Osteoblast (primary cell): ENCODE results near the gene CELF5. TPM values are rescaled to one million over a fixed set of nuclear protein-coding genes. Genes with fewer than 3 reads are reported as not detected.
"Not testable (repeated sequence)": the region's sequence is repeated elsewhere in the genome, so short reads cannot be mapped to it uniquely, and the experiment has no call there.

ENCODE experiments used
- DNase-seq: peaks from one replicate; pipeline ENCODE4 v3.0.0; 2011; ENCODE audit warnings: low spot score, mixed read lengths; ENCODE audit not compliant: insufficient read length; ENCODE audit errors: missing footprints
- H2AFZ ChIP-seq: 2 replicates; pipeline ENCODE4 v1.6.0; 2011; ENCODE audit warnings: mild to moderate bottlenecking, low read length
- H3K27ac ChIP-seq: 2 replicates; pipeline ENCODE4 v1.5.1; 2011; ENCODE audit warnings: mild to moderate bottlenecking, low read depth, low read length, moderate library complexity
- H3K27me3 ChIP-seq: 2 replicates; pipeline ENCODE4 v1.6.0; 2012; ENCODE audit warnings: mild to moderate bottlenecking, control low read depth, inconsistent platforms, low read length, moderate library complexity; ENCODE audit not compliant: insufficient read depth
- H3K36me3 ChIP-seq: 2 replicates; pipeline ENCODE4 v1.5.1; 2011; ENCODE audit warnings: mild to moderate bottlenecking, low read length, control low read depth, moderate library complexity; ENCODE audit not compliant: insufficient read depth
- H3K4me1 ChIP-seq: 2 replicates; pipeline ENCODE4 v1.5.1; 2011; ENCODE audit warnings: mild to moderate bottlenecking, low read length, control low read depth, moderate library complexity; ENCODE audit not compliant: insufficient read depth
- H3K4me2 ChIP-seq: 2 replicates; pipeline ENCODE4 v1.6.0; 2011; ENCODE audit warnings: mild to moderate bottlenecking, low read length; ENCODE audit not compliant: insufficient read depth
- H3K4me3 ChIP-seq: fragments of 200-600 bp; sonication (generic); 3 replicates; pipeline ENCODE4 v1.5.1; 2012; ENCODE audit warnings: mild to moderate bottlenecking, low read length, inconsistent platforms; ENCODE audit not compliant: insufficient read depth
- H3K79me2 ChIP-seq: 2 replicates; pipeline ENCODE4 v1.6.0; 2012; ENCODE audit warnings: mild to moderate bottlenecking, low read length, control low read depth, inconsistent platforms; ENCODE audit not compliant: insufficient read depth
- H3K9me3 ChIP-seq: 2 replicates; pipeline ENCODE4 v1.5.1; 2011; ENCODE audit warnings: low read depth, low read length, control low read depth
- H4K20me1 ChIP-seq: 2 replicates; pipeline ENCODE4 v1.6.0; 2012; ENCODE audit warnings: mild to moderate bottlenecking, low read length, control low read depth; ENCODE audit not compliant: insufficient read depth
- CTCF ChIP-seq: IDR thresholded peaks from 2 replicates; pipeline ENCODE4 v1.5.1; 2011; ENCODE audit warnings: mild to moderate bottlenecking, low read depth, low read length, moderate library complexity; ENCODE audit errors: extremely low read depth
- total RNA-seq: library from RNA; depleted of rRNA; stranded (reverse); fragments of >200 nt; gene quantifications from 2 replicates; pipeline ENCODE4 v1.2.3, GENCODE V29; 2012

CELF5 gene
- total RNA-seq, 1 donor = not detected

GRCh38 chr19:3283886-3284657 is 59.6 kb downstream of the CELF5 start:
- Histone ChIP-seq H2AFZ (peak overlapping the region; percentile 51), H3K36me3 (no peaks in the 10 kb centered on the region), H3K4me1 (no peaks in the 10 kb centered on the region), H3K27ac (no peak overlapping the region), H3K4me3 (no peak overlapping the region), H4K20me1 (no peaks in the 10 kb centered on the region), H3K9me3 (no peaks in the 10 kb centered on the region), H3K4me2 (no peak overlapping the region), H3K79me2 (no peaks in the 10 kb centered on the region), H3K27me3 (peaks cover 18% of the 10 kb centered on the region)
- TF ChIP-seq CTCF = no peak
- peak; percentile 65 for DNase-seq

- H4K20me1 ChIP-seq = no peaks in the 10 kb centered on the region
- TF ChIP-seq CTCF = no peak
- no peaks in the 10 kb centered on the region for H3K9me3 ChIP-seq
- DNase-seq = peak; percentile 86
- H3K4me3 ChIP-seq = no peak overlapping the region
- H3K79me2 ChIP-seq = no peaks in the 10 kb centered on the region
- H3K36me3 ChIP-seq = no peaks in the 10 kb centered on the region
- peak overlapping the region; percentile 53 for H3K4me2 ChIP-seq
- peak overlapping the region; percentile 51 for H2AFZ ChIP-seq
- H3K4me1 ChIP-seq = no peaks in the 10 kb centered on the region
- H3K27me3 ChIP-seq = peaks cover 24% of the 10 kb centered on the region
- H3K27ac ChIP-seq = no peak overlapping the region
Measured at GRCh38 chr19:3284759-3285646, 60.5 kb downstream of the CELF5 start.

- Histone ChIP-seq H3K4me3 (no peak overlapping the region), H3K27ac (no peak overlapping the region), H3K4me2 (no peak overlapping the region), H2AFZ (no peak overlapping the region), H3K36me3 (no peaks in the 10 kb centered on the region), H3K27me3 (peaks cover 28% of the 10 kb centered on the region), H3K9me3 (no peaks in the 10 kb centered on the region), H3K4me1 (no peaks in the 10 kb centered on the region), H3K79me2 (no peaks in the 10 kb centered on the region), H4K20me1 (no peaks in the 10 kb centered on the region)
- peak; percentile 91 for DNase-seq
- TF ChIP-seq CTCF = no peak
Measured at GRCh38 chr19:3285647-3286176, 61.3 kb downstream of the CELF5 start.

- Histone ChIP-seq H2AFZ (no peak overlapping the region), H3K4me2 (no peak overlapping the region), H3K79me2 (no peaks in the 10 kb centered on the region), H3K4me3 (no peak overlapping the region), H4K20me1 (no peaks in the 10 kb centered on the region), H3K9me3 (no peaks in the 10 kb centered on the region), H3K36me3 (no peaks in the 10 kb centered on the region), H3K4me1 (no peaks in the 10 kb centered on the region), H3K27me3 (peaks cover 32% of the 10 kb centered on the region), H3K27ac (no peak overlapping the region)
- DNase-seq = peak; percentile 74
- TF ChIP-seq CTCF = no peak
Measured at GRCh38 chr19:3287814-3288213, 63.4 kb downstream of the CELF5 start.

GRCh38 chr19:3288437-3288836 is 64.0 kb downstream of the CELF5 start:
- not testable (repeated sequence) for H3K4me3 ChIP-seq, H3K4me1 ChIP-seq, H3K79me2 ChIP-seq, H3K27ac ChIP-seq, H3K4me2 ChIP-seq, H3K36me3 ChIP-seq, DNase-seq, H2AFZ ChIP-seq, H4K20me1 ChIP-seq, H3K9me3 ChIP-seq
- peaks cover 35% of the 10 kb centered on the region for H3K27me3 ChIP-seq
